A673 (cell line): ENCODE results near the gene HID1. TPM values are rescaled to one million over a fixed set of nuclear protein-coding genes. Genes with fewer than 3 reads are reported as not detected.
"Not testable (repeated sequence)": the region's sequence is repeated elsewhere in the genome, so short reads cannot be mapped to it uniquely, and the experiment has no call there.

ENCODE experiments used
- BruUV-seq: library from RNA; stranded (reverse); fragments of 400-500 nt; replicated peaks from 2 replicates; lab custom pipeline; 2021; lab: Mats Ljungman, UMichigan
- CTCF ChIA-PET: fragments of 300-600 bp; sonication (Branson Sonifier 250); formaldehyde crosslinking; loops from one replicate; lab custom pipeline; 2022; ENCODE audit warnings: antibody characterized with exemption; lab: Charles Lee
- POLR2A ChIA-PET: fragments of 300-600 bp; sonication (Branson Sonifier 250); formaldehyde crosslinking; loops from one replicate; lab custom pipeline; 2022; ENCODE audit warnings: antibody characterized with exemption; ENCODE audit not compliant: low non-redundant PET; lab: Charles Lee
- DNase-seq: peaks from one replicate; pipeline ENCODE4 v3.0.0-alpha.2; 2015; ENCODE audit warnings: low spot score
- H3K27ac ChIP-seq: fragments of 200-600 bp; sonication (generic); 2 replicates; pipeline ENCODE4 v1.5.1; 2016; ENCODE audit warnings: mixed run types, low read depth, mild to moderate bottlenecking, mixed read lengths, antibody characterized with exemption, low read length; ENCODE audit not compliant: poor library complexity, severe bottlenecking
- H3K27me3 ChIP-seq: fragments of 200-600 bp; sonication (generic); replicated peaks from 2 replicates; pipeline ENCODE4 v1.6.1; 2017; ENCODE audit warnings: mixed run types, low read depth, mild to moderate bottlenecking, mixed read lengths, antibody characterized with exemption, low read length; ENCODE audit not compliant: insufficient read depth, poor library complexity
- H3K36me3 ChIP-seq: fragments of 200-600 bp; sonication (generic); 2 replicates; pipeline ENCODE4 v1.6.1; 2016; ENCODE audit warnings: mixed run types, mild to moderate bottlenecking, mixed read lengths, antibody characterized with exemption, low read length; ENCODE audit not compliant: insufficient read depth, poor library complexity, severe bottlenecking
- H3K4me1 ChIP-seq: fragments of 200-600 bp; sonication (generic); 2 replicates; pipeline ENCODE4 v1.6.1; 2017; ENCODE audit warnings: mixed run types, mild to moderate bottlenecking, mixed read lengths, antibody characterized with exemption, low read length; ENCODE audit not compliant: insufficient read depth, poor library complexity, severe bottlenecking
- H3K4me3 ChIP-seq: fragments of 200-600 bp; sonication (generic); 2 replicates; pipeline ENCODE4 v1.5.1; 2016; ENCODE audit warnings: low read depth, mixed run types, mild to moderate bottlenecking, mixed read lengths, low read length; ENCODE audit not compliant: poor library complexity, severe bottlenecking
- H3K9me3 ChIP-seq: fragments of 200-600 bp; sonication (generic); 2 replicates; pipeline ENCODE4 v1.6.1; 2016; ENCODE audit warnings: mixed run types, low read depth, mild to moderate bottlenecking, mixed read lengths, antibody characterized with exemption, low read length; ENCODE audit not compliant: poor library complexity, severe bottlenecking
- CTCF ChIP-seq: fragments of 300-800, 200-600 bp; sonication (generic); conservative IDR thresholded peaks from 2 replicates; pipeline ENCODE4 v1.5.1; 2017; ENCODE audit warnings: low read depth, mild to moderate bottlenecking, antibody characterized with exemption, low read length, moderate library complexity, mixed read lengths
- EZH2 ChIP-seq: fragments of 200-600 bp; sonication (generic); IDR thresholded peaks from 2 replicates; pipeline ENCODE4 v1.6.1; 2017; ENCODE audit warnings: borderline replicate concordance, low read depth, mild to moderate bottlenecking, mixed read lengths, antibody characterized with exemption, low read length; ENCODE audit not compliant: poor library complexity, severe bottlenecking
- intact Hi-C: fragments of 100-400 bp; cut with micrococcal nuclease; formaldehyde crosslinking; loops from one replicate; pipeline ENCODE4 v1.10.0; 2022; ENCODE audit not compliant: unreplicated experiment
- total RNA-seq: library from RNA; stranded (reverse); gene quantifications from 2 replicates; pipeline ENCODE4 v1.2.3, GENCODE V29; 2021

Gene HID1
- total RNA-seq, 1 experiment from 2014 or later = 1.2 TPM

DNA sequence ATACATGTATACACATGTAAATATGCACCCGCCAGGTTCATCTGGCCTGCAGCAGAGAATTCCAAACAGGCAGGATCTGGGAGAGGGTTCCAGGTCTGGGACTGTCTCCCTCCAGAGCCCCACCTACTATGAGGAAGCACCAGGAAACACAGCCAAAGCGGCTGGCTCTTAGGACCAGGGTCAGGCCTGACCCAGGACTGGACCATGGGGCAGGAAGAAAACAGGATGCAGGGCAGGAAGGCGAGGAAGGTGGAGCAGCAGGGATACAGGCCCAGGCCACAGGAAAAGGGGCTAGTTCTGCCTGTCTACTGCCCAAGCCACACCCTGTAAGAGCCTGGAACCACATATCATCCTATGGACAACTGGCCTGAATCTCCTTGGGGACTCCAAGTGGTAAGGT lies 2.2 kb downstream of the HID1 start:
- no peaks in the 10 kb centered on the region for H3K9me3 ChIP-seq
- intact Hi-C loops = no loop called here
- H3K27ac ChIP-seq = no peak overlapping the region
- CTCF ChIA-PET = interaction anchor here (0.7 to 1.1 kb wide), 2 partner anchors 12 to 236 kb away, joined by 3 read pairs; no protein-coding TSS in a partner anchor
- DNase-seq = no peak
- H3K36me3 ChIP-seq = no peaks in the 10 kb centered on the region
- BruUV-seq = no TSS peak
- TF ChIP-seq CTCF (no peak), EZH2 (no peak)
- H3K4me3 ChIP-seq = no peak overlapping the region
- no peaks in the 10 kb centered on the region for H3K4me1 ChIP-seq
- POLR2A ChIA-PET = interaction anchor here (0.6 kb wide), 1 partner anchor 1570 kb away, joined by 5 read pairs; the partner anchor contains the start of gene PRCD
- peaks cover 5% of the 10 kb centered on the region for H3K27me3 ChIP-seq

DNA sequence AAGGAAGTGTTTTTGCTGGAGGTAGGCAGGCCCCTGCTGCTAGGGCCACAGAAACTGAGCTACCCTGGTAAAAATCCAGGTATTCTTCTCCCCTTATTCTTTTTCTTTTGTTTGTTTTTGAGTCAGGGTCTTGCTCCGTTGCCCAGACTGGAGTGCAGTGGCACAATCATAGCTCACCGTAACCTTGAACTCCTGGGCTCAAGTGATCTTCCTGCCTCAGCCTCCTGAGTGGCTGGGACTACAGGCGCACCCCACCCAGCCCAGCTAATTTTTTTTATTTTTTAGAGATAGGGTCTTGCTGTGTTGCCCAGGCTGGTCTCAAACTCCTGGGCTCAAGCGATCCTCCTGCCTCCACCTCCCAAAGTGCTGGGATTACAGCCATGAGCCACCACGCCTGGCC lies 3.1 kb downstream of the HID1 start:
- ChIA-PET POLR2A (interaction anchor here (0.6 kb wide), 2 partner anchors 353 to 1571 kb away, joined by 3 to 5 read pairs; partner anchors contain the start of gene PRCD), CTCF (interaction anchor here (0.6 to 0.7 kb wide), 2 partner anchors 61 to 237 kb away, joined by 3 to 6 read pairs; no protein-coding TSS in a partner anchor)
- not testable (repeated sequence) for H3K9me3 ChIP-seq, DNase-seq, H3K4me3 ChIP-seq, BruUV-seq, H3K4me1 ChIP-seq, H3K36me3 ChIP-seq, H3K27ac ChIP-seq, H3K27me3 ChIP-seq
- intact Hi-C loops = loop anchor here (10.0 kb wide), 1 partner anchor 145 kb away; no protein-coding TSS in a partner anchor

- Histone ChIP-seq H3K27me3 (peaks cover 5% of the 10 kb centered on the region), H3K4me3 (no peak overlapping the region), H3K36me3 (no peaks in the 10 kb centered on the region), H3K9me3 (no peaks in the 10 kb centered on the region), H3K4me1 (no peaks in the 10 kb centered on the region), H3K27ac (no peak overlapping the region)
- DNase-seq = no peak
- TF ChIP-seq EZH2 (no peak), CTCF (no peak)
- ChIA-PET POLR2A (no interaction called here), CTCF (no interaction called here)
- no TSS peak for BruUV-seq
- intact Hi-C loops = loop anchor here (10.0 kb wide), 1 partner anchor 146 kb away; no protein-coding TSS in a partner anchor
Observed at GRCh38 chr17:74968361-74968780, 4.2 kb downstream of the HID1 start.
